HEK293 (cell line): ENCODE measurements around the gene CSNK2A3.

Source experiments
- CTCF ChIA-PET: fragments of 350-600 bp; formaldehyde crosslinking; extraction: SDS; loops from one replicate; lab custom pipeline; 2021; ENCODE audit warnings: antibody characterized with exemption; lab: Yijun Ruan, JAX
- POLR2A ChIA-PET: fragments of 300-600 bp; formaldehyde crosslinking; extraction: SDS; loops from one replicate; lab custom pipeline; 2020; ENCODE audit warnings: antibody characterized with exemption, inconsistent platforms; lab: Yijun Ruan, JAX
- H3K27ac ChIP-seq: fragments of 200-500 bp; sonication (Bioruptor generic); 2 replicates; pipeline ENCODE4 v1.5.1; 2014; ENCODE audit warnings: low read depth, low read length, control low read depth, inconsistent platforms; ENCODE audit errors: extremely low read depth
- H3K36me3 ChIP-seq, 2 experiments: fragments of 200-500 bp in 1 of 2; sonication (Bioruptor generic) in 1 of 2; 1 replicate in 1 of 2; 2 replicates in 1 of 2; pipeline ENCODE4 v1.5.1; 2014 to 2017; ENCODE audit warnings: inconsistent platforms in 2 of 2, low read length in 2 of 2; ENCODE audit not compliant: control insufficient read depth in 2 of 2, insufficient read depth in 1 of 2
- H3K4me1 ChIP-seq: fragments of 200-500 bp; sonication (Bioruptor generic); 2 replicates; pipeline ENCODE4 v1.5.1; 2014; ENCODE audit warnings: mild to moderate bottlenecking, low read length, inconsistent platforms; ENCODE audit not compliant: control insufficient read depth, insufficient read depth
- H3K4me3 ChIP-seq: 2 replicates; pipeline ENCODE4 v1.5.1; 2011; ENCODE audit warnings: low read depth, mild to moderate bottlenecking, control low read depth, low read length, moderate library complexity
- H3K9me3 ChIP-seq: fragments of 200-500 bp; sonication (Bioruptor generic); 2 replicates; pipeline ENCODE4 v1.5.1; 2014; ENCODE audit warnings: low read depth, low read length, inconsistent platforms; ENCODE audit not compliant: control insufficient read depth, insufficient read depth
- OVOL3 ChIP-seq: fragments of 450-650 bp; formaldehyde crosslinking; IDR thresholded peaks from 2 replicates; pipeline ENCODE4 v1.5.1; 2016; ENCODE audit warnings: missing biosample characterization, missing genetic modification characterization
- PRDM1 ChIP-seq: fragments of 450-650 bp; formaldehyde crosslinking; IDR thresholded peaks from 2 replicates; pipeline ENCODE4; 2016; ENCODE audit warnings: missing biosample characterization, missing genetic modification characterization
- REST ChIP-seq: fragments of 450-650 bp; formaldehyde crosslinking; IDR thresholded peaks from 2 replicates; pipeline ENCODE4 v1.5.1; 2016; ENCODE audit warnings: missing biosample characterization, missing genetic modification characterization
- SALL2 ChIP-seq: fragments of 450-650 bp; formaldehyde crosslinking; IDR thresholded peaks from 2 replicates; pipeline ENCODE4 v1.5.0; 2017; ENCODE audit warnings: missing biosample characterization, mild to moderate bottlenecking, missing genetic modification characterization, borderline replicate concordance
- ZBTB44 ChIP-seq: fragments of 450-650 bp; IDR thresholded peaks from 2 replicates; pipeline ENCODE4 v1.5.1; 2018; ENCODE audit warnings: missing biosample characterization, mild to moderate bottlenecking, missing genetic modification characterization
- ZNF133 ChIP-seq: fragments of 450-650 bp; formaldehyde crosslinking; IDR thresholded peaks from 2 replicates; pipeline ENCODE4 v1.5.1; 2016; ENCODE audit warnings: missing biosample characterization, missing genetic modification characterization
- ZNF18 ChIP-seq: fragments of 450-650 bp; formaldehyde crosslinking; IDR thresholded peaks from 2 replicates; pipeline ENCODE4 v1.5.1; 2016; ENCODE audit warnings: missing biosample characterization, missing genetic modification characterization
- ZNF221 ChIP-seq: fragments of 450-650 bp; formaldehyde crosslinking; IDR thresholded peaks from 2 replicates; pipeline ENCODE4 v1.5.1; 2017; ENCODE audit warnings: missing biosample characterization, missing genetic modification characterization, borderline replicate concordance
- ZNF223 ChIP-seq: fragments of 450-650 bp; formaldehyde crosslinking; IDR thresholded peaks from 2 replicates; pipeline ENCODE4 v1.5.1; 2016; ENCODE audit warnings: missing biosample characterization, missing genetic modification characterization
- ZNF362 ChIP-seq: fragments of 450-650 bp; formaldehyde crosslinking; IDR thresholded peaks from 2 replicates; pipeline ENCODE4 v1.5.1; 2016; ENCODE audit warnings: missing biosample characterization, missing genetic modification characterization
- ZNF423 ChIP-seq: fragments of 450-650 bp; formaldehyde crosslinking; IDR thresholded peaks from 2 replicates; pipeline ENCODE4 v1.5.1; 2016; ENCODE audit warnings: missing biosample characterization, missing genetic modification characterization
- ZNF501 ChIP-seq: fragments of 450-650 bp; formaldehyde crosslinking; IDR thresholded peaks from 2 replicates; pipeline ENCODE4 v1.5.1; 2016; ENCODE audit warnings: missing biosample characterization, missing genetic modification characterization
- ZNF514 ChIP-seq: fragments of 450-650 bp; formaldehyde crosslinking; IDR thresholded peaks from 2 replicates; pipeline ENCODE4 v1.5.1; 2016; ENCODE audit warnings: missing biosample characterization, missing genetic modification characterization
- ZNF518A ChIP-seq: fragments of 450-650 bp; formaldehyde crosslinking; conservative IDR thresholded peaks from 2 replicates; pipeline ENCODE4 v1.5.1; 2016; ENCODE audit warnings: low read depth, missing biosample characterization, missing genetic modification characterization
- ZNF521 ChIP-seq: fragments of 450-650 bp; formaldehyde crosslinking; IDR thresholded peaks from 2 replicates; pipeline ENCODE4 v1.5.1; 2017; ENCODE audit warnings: missing biosample characterization, mild to moderate bottlenecking, missing genetic modification characterization
- ZNF529 ChIP-seq: fragments of 450-650 bp; formaldehyde crosslinking; IDR thresholded peaks from 2 replicates; pipeline ENCODE4 v1.5.1; 2017; ENCODE audit warnings: missing genetic modification characterization, missing biosample characterization; ENCODE audit not compliant: insufficient replicate concordance
- ZNF670 ChIP-seq: fragments of 450-650 bp; formaldehyde crosslinking; IDR thresholded peaks from 2 replicates; pipeline ENCODE4 v1.5.1; 2016; ENCODE audit warnings: missing biosample characterization, missing genetic modification characterization, low read depth
- ZNF701 ChIP-seq: fragments of 450-650 bp; formaldehyde crosslinking; IDR thresholded peaks from 2 replicates; pipeline ENCODE4 v1.5.1; 2016; ENCODE audit warnings: missing biosample characterization, missing genetic modification characterization
- ZNF837 ChIP-seq: fragments of 450-650 bp; formaldehyde crosslinking; IDR thresholded peaks from 2 replicates; pipeline ENCODE4 v1.5.1; 2016; ENCODE audit warnings: missing biosample characterization, missing genetic modification characterization

Gene CSNK2A3

GRCh38 chr11:11366793-11367192, 13.7 kb upstream of the CSNK2A3 start:
- no peaks in the 10 kb centered on the region for H3K36me3 ChIP-seq
- POLR2A ChIA-PET = no interaction called here
- no peak overlapping the region for H3K4me3 ChIP-seq
- TF ChIP-seq REST = peak; percentile 89
- no peak for TF ChIP-seq PRDM1
- TF ChIP-seq, all 188 proteins: peak for 1
- CTCF ChIA-PET = no interaction called here
- H3K4me1 ChIP-seq = no peaks in the 10 kb centered on the region
- H3K27ac ChIP-seq = no peak overlapping the region
- no peaks in the 10 kb centered on the region for H3K9me3 ChIP-seq

- no peak overlapping the region for H3K27ac ChIP-seq
- H3K9me3 ChIP-seq = no peaks in the 10 kb centered on the region
- no peaks in the 10 kb centered on the region for H3K4me1 ChIP-seq
- ChIA-PET POLR2A (no interaction called here), CTCF (interaction anchor here (0.7 kb wide), 1 partner anchor 36 kb away, joined by 3 read pairs; no protein-coding TSS in a partner anchor)
- no peak overlapping the region for H3K4me3 ChIP-seq
- no peak for TF ChIP-seq ZNF221 (tag by site-specific recombination)
- no peak for TF ChIP-seq ZBTB44 (tag by site-specific recombination)
- no peak for TF ChIP-seq ZNF529 (tag by site-specific recombination)
- TF ChIP-seq ZNF701 (tag by site-specific recombination) = no peak
- no peak for TF ChIP-seq ZNF514
- no peak for TF ChIP-seq ZNF18 (tag by site-specific recombination)
- TF ChIP-seq ZNF521 (tag by site-specific recombination) = no peak
- no peak for TF ChIP-seq ZNF133 (tag by site-specific recombination)
- no peak for TF ChIP-seq SALL2 (tag by site-specific recombination)
- no peak for TF ChIP-seq ZNF223 (tag by site-specific recombination)
- no peak for TF ChIP-seq ZNF837 (tag by site-specific recombination)
- TF ChIP-seq ZNF518A = no peak
- TF ChIP-seq ZNF362 = no peak
- no peak for TF ChIP-seq ZNF501 (tag by site-specific recombination)
- TF ChIP-seq ZNF670 (tag by site-specific recombination) = no peak
- TF ChIP-seq ZNF423 (tag by site-specific recombination) = no peak
- no peak for TF ChIP-seq OVOL3 (tag by site-specific recombination)
- H3K36me3 ChIP-seq = no peaks in the 10 kb centered on the region
Observed at GRCh38 chr11:11363674-11364073, 10.6 kb upstream of the CSNK2A3 start.
